Ovary (tissue), 9 donors: ENCODE data around the gene B9D1. TPM values are rescaled to one million over a fixed set of nuclear protein-coding genes. Genes with fewer than 3 reads are reported as not detected.

Experiments used
- DNase-seq, 5 donors: peaks; one replicate each; pipeline ENCODE4 v3.0.0-alpha.2; 2019 to 2020
- H3K27ac ChIP-seq, 2 donors: fragments of 200-600 bp; one replicate each; pipeline versions ENCODE4 v1.5.1 to v1.8.0; 2019 to 2022
- H3K27me3 ChIP-seq: fragments of 200-600 bp; one replicate; pipeline ENCODE4 v1.8.0; 2022
- H3K36me3 ChIP-seq: fragments of 200-600 bp; sonication (generic); one replicate; pipeline ENCODE4 v1.5.1; 2019
- H3K4me1 ChIP-seq: one replicate; pipeline ENCODE4 v1.8.1; 2013; ENCODE audit warnings: mild to moderate bottlenecking, moderate library complexity; ENCODE audit not compliant: insufficient read depth
- H3K4me3 ChIP-seq: fragments of 200-600 bp; sonication (generic); one replicate; pipeline ENCODE4 v1.5.1; 2017
- H3K9me3 ChIP-seq, 2 donors: fragments of 200-600 bp in 1 of 2; sonication (generic) in 1 of 2; one replicate each; pipeline versions ENCODE4 v1.5.1 to v1.8.1; 2013 to 2019; ENCODE audit warnings: mild to moderate bottlenecking in 1 of 2, moderate library complexity in 1 of 2
- EP300 ChIP-seq: sonication (generic); formaldehyde crosslinking; IDR thresholded peaks from one replicate; pipeline ENCODE4 v1.6.1; 2017; ENCODE audit warnings: antibody characterized with exemption
- POLR2A ChIP-seq: fragments of 450-650 bp; IDR thresholded peaks from one replicate; pipeline ENCODE4 v1.6.1; 2017; ENCODE audit warnings: antibody characterized with exemption, mild to moderate bottlenecking, moderate library complexity
- WGBS, 3 donors: extraction: QIAGEN DNeasy Blood & Tissue Kit in 1 of 3; methylation state at CpG; one replicate each; pipeline versions ENCODE4 v1.1.5 to v1.1.7; 2013 to 2017; 5-methylcytosine and 5-hydroxymethylcytosine counted together
- intact Hi-C, 4 donors: fragments of 100-400 bp; cut with DNase I; formaldehyde crosslinking; loops; one replicate each; pipeline versions ENCODE4 v1.11.0 to v1.15.1; 2022 to 2023
- polyA plus RNA-seq, 2 donors: library from polyadenylated mRNA; stranded (reverse); fragments of 200-250 nt in 1 of 2; fragments of 350-450 nt in 1 of 2; fragmentation: Illumina TruSeq in 1 of 2; extraction: RNeasy Lipid Tissue Mini Kit (QIAGEN cat#74804) in 1 of 2; gene quantifications; one replicate each; pipeline ENCODE4 v1.2.3, GENCODE V29; 2013 to 2014
- total RNA-seq, 7 donors: library from RNA; depleted of rRNA in 2 of 7; stranded (reverse); fragments of >200 nt in 2 of 7; fragmentation: NEBNext Ultra II Directional in 3 of 7; extraction: Animal tissue kit (Norgen Biotek cat#: 25700) in 3 of 7; gene quantifications; one replicate each; pipeline versions ENCODE4 v1.1.0 to v1.2.4, GENCODE V29; 2016 to 2023
- TF ChIP-seq, protein P1 (sequence below), 3 donors: fragments of 450-650 bp in 2 of 3; fragments of 200-600 bp in 1 of 3; IDR thresholded peaks; one replicate each; pipeline versions ENCODE4 v1.5.1 to v1.8.0; 2016 to 2022; ENCODE audit warnings: antibody characterized with exemption in 3 of 3, mild to moderate bottlenecking in 1 of 3
- donor health status: DM: no; HTN: no; CAD: no; lungs with moderate emphysema.
- donor health status: DM: no; HTN: no; CAD: no.
- donor health status: Bipolar disorder and iron deficiency.
- donor health status: DM: yes; HTN: yes; CAD: no.
- donor health status: DM: no; HTN: no; CAD: no.
- donor health status: DM: yes; HTN: yes; CAD: no.

The B9D1 gene
- total and polyA plus RNA-seq, 9 donors, result 11.9 to 60.5 (median 22.2) TPM

DNA sequence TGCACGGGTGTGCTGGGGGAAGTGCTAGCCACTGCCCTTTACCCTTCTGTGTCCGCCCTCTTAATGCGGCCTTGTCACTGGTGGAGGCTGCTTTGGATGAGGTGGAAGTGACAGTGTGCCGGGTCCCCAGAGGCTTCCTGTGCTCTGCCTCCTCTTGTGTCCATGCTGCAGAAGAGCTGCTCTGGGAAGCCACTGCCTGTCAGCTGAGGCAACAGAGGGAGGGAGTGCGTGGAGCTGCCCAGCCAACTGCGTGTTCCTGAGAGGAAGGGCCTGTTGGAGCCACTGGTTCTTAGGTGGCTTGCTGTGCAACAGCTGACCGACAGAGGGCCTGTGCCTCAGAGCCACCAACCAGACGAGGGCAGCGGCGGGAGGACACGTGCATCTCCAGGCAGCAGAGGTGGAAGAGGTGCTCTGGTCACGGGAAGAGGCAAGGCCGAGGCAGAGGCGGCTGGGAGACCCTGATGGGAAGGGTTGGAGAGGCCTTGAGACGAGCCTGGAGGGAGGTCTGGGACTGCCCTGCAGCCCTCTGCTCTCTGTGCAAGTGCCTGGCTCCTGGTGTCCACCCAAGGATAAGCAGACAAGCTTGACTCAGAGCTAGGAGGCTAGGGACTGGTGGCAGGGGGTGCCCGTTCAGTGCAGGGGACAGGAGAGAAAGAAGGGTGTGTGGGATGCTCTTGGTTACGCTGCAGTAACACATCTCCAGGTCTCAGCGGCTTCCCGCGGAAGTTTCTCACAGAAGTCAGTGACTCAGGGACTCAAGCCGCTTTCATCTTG, 25.4 kb downstream of the B9D1 start:
- H3K36me3 ChIP-seq, result no peaks in the 10 kb centered on the region
- H3K4me3 ChIP-seq, result no peak overlapping the region
- H3K4me1 ChIP-seq, result peaks cover 6% of the 10 kb centered on the region
- intact Hi-C loops, result no loop called here
- peak in 2 of 5 donors; percentile 35 to 47 for DNase-seq
- no peak overlapping the region for H3K27ac ChIP-seq
- H3K27me3 ChIP-seq, result no peaks in the 10 kb centered on the region
- 48 to 71% (median 55%) methylated on average over 21 of the region's 21 CpGs for WGBS, 3 donors
- H3K9me3 ChIP-seq, result no peaks in the 10 kb centered on the region
- no peak for TF ChIP-seq POLR2A
- TF ChIP-seq EP300, result no peak
- TF ChIP-seq, protein P1, sequence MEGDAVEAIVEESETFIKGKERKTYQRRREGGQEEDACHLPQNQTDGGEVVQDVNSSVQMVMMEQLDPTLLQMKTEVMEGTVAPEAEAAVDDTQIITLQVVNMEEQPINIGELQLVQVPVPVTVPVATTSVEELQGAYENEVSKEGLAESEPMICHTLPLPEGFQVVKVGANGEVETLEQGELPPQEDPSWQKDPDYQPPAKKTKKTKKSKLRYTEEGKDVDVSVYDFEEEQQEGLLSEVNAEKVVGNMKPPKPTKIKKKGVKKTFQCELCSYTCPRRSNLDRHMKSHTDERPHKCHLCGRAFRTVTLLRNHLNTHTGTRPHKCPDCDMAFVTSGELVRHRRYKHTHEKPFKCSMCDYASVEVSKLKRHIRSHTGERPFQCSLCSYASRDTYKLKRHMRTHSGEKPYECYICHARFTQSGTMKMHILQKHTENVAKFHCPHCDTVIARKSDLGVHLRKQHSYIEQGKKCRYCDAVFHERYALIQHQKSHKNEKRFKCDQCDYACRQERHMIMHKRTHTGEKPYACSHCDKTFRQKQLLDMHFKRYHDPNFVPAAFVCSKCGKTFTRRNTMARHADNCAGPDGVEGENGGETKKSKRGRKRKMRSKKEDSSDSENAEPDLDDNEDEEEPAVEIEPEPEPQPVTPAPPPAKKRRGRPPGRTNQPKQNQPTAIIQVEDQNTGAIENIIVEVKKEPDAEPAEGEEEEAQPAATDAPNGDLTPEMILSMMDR (IDR thresholded peaks at IDR 0.05), result peak in 2 of 3 donors; percentile 18 to 59

DNA sequence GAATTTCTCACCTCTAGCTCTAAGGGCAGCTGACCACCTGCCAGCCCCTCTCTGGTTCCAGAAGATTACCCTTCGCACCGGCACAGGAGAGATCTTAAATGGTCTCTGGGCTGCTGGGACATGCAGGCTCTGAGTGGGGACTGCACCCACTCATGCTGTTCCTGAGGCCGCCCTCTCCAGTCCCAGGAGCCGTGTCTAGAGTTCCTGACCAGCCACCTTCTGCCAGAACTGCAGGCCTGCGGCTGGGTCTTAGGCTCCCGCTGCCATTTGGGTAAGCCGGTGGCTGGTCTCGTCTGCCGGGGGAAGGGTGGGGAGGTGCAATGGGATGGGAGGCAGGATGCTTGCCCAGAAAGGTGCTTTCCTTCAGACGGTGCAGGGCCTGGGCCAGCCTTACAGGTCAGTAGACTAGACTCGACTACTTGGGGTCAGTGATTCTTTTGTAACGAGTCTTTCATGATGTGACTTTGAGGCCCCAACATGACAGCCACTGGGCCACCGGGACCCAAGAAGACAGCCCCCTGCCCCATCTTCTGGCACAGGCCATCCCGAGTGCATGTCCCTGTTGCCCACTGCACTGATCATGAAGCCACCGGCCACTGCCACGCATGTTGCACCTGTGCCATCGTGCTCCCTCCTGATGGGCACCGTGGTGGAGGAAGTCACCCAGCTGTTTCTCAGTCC, 26.4 kb downstream of the B9D1 start:
- no peak overlapping the region for H3K27ac ChIP-seq
- no peaks in the 10 kb centered on the region for H3K9me3 ChIP-seq
- no peaks in the 10 kb centered on the region for H3K4me1 ChIP-seq
- TF ChIP-seq, protein P1 (IDR thresholded peaks at IDR 0.05), result no peak
- TF ChIP-seq EP300 (no peak), POLR2A (no peak)
- intact Hi-C loops, result no loop called here
- DNase-seq, result peak in 1 of 5 donors; percentile 32
- H3K27me3 ChIP-seq, result no peaks in the 10 kb centered on the region
- no peak overlapping the region for H3K4me3 ChIP-seq
- WGBS, 3 donors, result 84 to 92% (median 85%) methylated on average over 18 of the region's 18 CpGs
- H3K36me3 ChIP-seq, result no peaks in the 10 kb centered on the region

DNA sequence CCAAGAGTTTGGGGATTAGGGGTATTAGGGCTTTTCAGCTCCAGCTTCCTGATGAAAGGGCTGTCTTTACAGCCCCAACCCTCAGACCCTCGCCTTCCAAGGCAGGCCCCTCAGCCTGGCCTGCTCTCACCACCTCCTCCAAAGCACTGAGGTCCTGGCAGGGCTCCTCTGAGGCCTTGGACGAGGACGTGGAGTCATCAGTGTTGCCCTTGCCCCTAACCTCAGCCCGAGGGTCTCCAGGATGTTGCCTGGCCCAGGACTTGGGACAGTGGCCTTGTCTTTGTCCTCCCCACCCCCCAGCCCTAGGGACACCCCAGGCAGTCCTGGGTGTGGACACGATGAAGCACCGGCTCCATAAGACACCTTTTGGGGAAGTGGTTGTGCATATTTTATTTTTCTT, 28.2 kb downstream of the B9D1 start:
- Histone ChIP-seq H3K27me3 (no peaks in the 10 kb centered on the region), H3K4me3 (no peak overlapping the region), H3K27ac (no peak overlapping the region), H3K36me3 (no peaks in the 10 kb centered on the region), H3K9me3 (no peaks in the 10 kb centered on the region), H3K4me1 (no peaks in the 10 kb centered on the region)
- DNase-seq, result peak in 1 of 5 donors; percentile 20
- 83 to 90% (median 85%) methylated on average over 6 of the region's 6 CpGs for WGBS, 3 donors
- intact Hi-C loops, result no loop called here
- no peak for TF ChIP-seq EP300
- TF ChIP-seq, protein P1 (IDR thresholded peaks at IDR 0.05), result no peak
- no peak for TF ChIP-seq POLR2A

- Histone ChIP-seq H3K27me3 (no peaks in the 10 kb centered on the region), H3K4me3 (no peak overlapping the region), H3K4me1 (no peaks in the 10 kb centered on the region), H3K36me3 (no peaks in the 10 kb centered on the region), H3K9me3 (no peaks in the 10 kb centered on the region), H3K27ac (no peak overlapping the region)
- intact Hi-C loops, result no loop called here
- WGBS, 3 donors, result 90 to 93% (median 90%) methylated on average over 12 of the region's 12 CpGs
- TF ChIP-seq POLR2A (no peak), EP300 (no peak)
- TF ChIP-seq, protein P1 (IDR thresholded peaks at IDR 0.05), result no peak
- peak in 1 of 5 donors; percentile 37 for DNase-seq
Measured at GRCh38 chr17:19333736-19334290, 28.7 kb downstream of the B9D1 start.
